Keratinocyte (primary cell): ENCODE results near the gene TBL1XR1. TPM values are rescaled to one million over a fixed set of nuclear protein-coding genes. Genes with fewer than 3 reads are reported as not detected.

Source experiments
- DNase-seq: peaks from one replicate; pipeline ENCODE4 v3.0.0-alpha.2; 2011; ENCODE audit warnings: low read depth, missing footprints, low spot score
- FAIRE-seq: peaks from 2 replicates; lab custom pipeline; 2011; peaks lifted over from hg19 to GRCh38; lab: Jason Lieb, UNC
- H2AFZ ChIP-seq: 2 replicates; pipeline ENCODE4 v1.6.0; 2012; ENCODE audit warnings: low read length, control low read depth, inconsistent platforms; ENCODE audit not compliant: control insufficient read depth
- H3K27ac ChIP-seq: 2 replicates; pipeline ENCODE4 v1.5.1; 2011; ENCODE audit warnings: low read length; ENCODE audit not compliant: control insufficient read depth, insufficient read depth
- H3K27me3 ChIP-seq: 3 replicates; pipeline ENCODE4 v1.6.0; 2011; ENCODE audit warnings: low read length; ENCODE audit not compliant: control insufficient read depth, insufficient read depth; ENCODE audit errors: extremely low read depth
- H3K36me3 ChIP-seq, 2 experiments: 2 replicates in 1 of 2; 3 replicates in 1 of 2; pipeline ENCODE4 v1.5.1; 2011; ENCODE audit warnings: low read length in 2 of 2, mild to moderate bottlenecking in 1 of 2; ENCODE audit not compliant: control insufficient read depth in 2 of 2, insufficient read depth in 2 of 2; ENCODE audit errors: extremely low read depth in 1 of 2
- H3K4me1 ChIP-seq: 3 replicates; pipeline ENCODE4 v1.5.1; 2011; ENCODE audit warnings: low read length; ENCODE audit not compliant: control insufficient read depth, insufficient read depth; ENCODE audit errors: extremely low read depth
- H3K4me2 ChIP-seq: 3 replicates; pipeline ENCODE4 v1.6.0; 2011; ENCODE audit warnings: low read depth, low read length; ENCODE audit not compliant: control insufficient read depth, insufficient read depth; ENCODE audit errors: extremely low read depth
- H3K4me3 ChIP-seq, 3 experiments: fragments of 200-600 bp in 1 of 3; sonication (generic) in 1 of 3; 2 replicates in 2 of 3; 3 replicates in 1 of 3; pipeline ENCODE4 v1.5.1; 2011 to 2016; ENCODE audit warnings: low read length in 3 of 3, mild to moderate bottlenecking in 3 of 3, control low read depth in 2 of 3, inconsistent platforms in 1 of 3, low read depth in 1 of 3, mixed read lengths in 1 of 3, mixed run types in 1 of 3, moderate library complexity in 1 of 3; ENCODE audit not compliant: control insufficient read depth in 2 of 3, insufficient read depth in 2 of 3; ENCODE audit errors: extremely low read depth in 1 of 3
- H3K79me2 ChIP-seq: 2 replicates; pipeline ENCODE4 v1.6.0; 2012; ENCODE audit warnings: low read length; ENCODE audit not compliant: control insufficient read depth, insufficient read depth
- H3K9ac ChIP-seq: 3 replicates; pipeline ENCODE4 v1.6.0; 2011; ENCODE audit warnings: low read length; ENCODE audit not compliant: control insufficient read depth, insufficient read depth; ENCODE audit errors: extremely low read depth
- H3K9me1 ChIP-seq: 3 replicates; pipeline ENCODE4 v1.6.0; 2011; ENCODE audit warnings: low read length; ENCODE audit not compliant: control insufficient read depth, insufficient read depth; ENCODE audit errors: extremely low read depth
- H3K9me3 ChIP-seq: 2 replicates; pipeline ENCODE4 v1.5.1; 2012; ENCODE audit warnings: low read depth, low read length; ENCODE audit not compliant: control insufficient read depth
- H4K20me1 ChIP-seq: 3 replicates; pipeline ENCODE4 v1.6.0; 2011; ENCODE audit warnings: low read length; ENCODE audit not compliant: control insufficient read depth, insufficient read depth; ENCODE audit errors: extremely low read depth
- EZH2 ChIP-seq: IDR thresholded peaks from one replicate; pipeline ENCODE4 v1.6.1; 2012; ENCODE audit warnings: inconsistent platforms, mild to moderate bottlenecking, low read length, moderate library complexity
- dilution Hi-C: fragments of 300-500 bp; cut with MboI; formaldehyde crosslinking; loops from one replicate; pipeline ENCODE4 v1.7.0; 2020; ENCODE audit warnings: low sequenced_read_pairs; ENCODE audit not compliant: extremely low pct_ligation_motif_present
- polyA plus RNA-seq, 5 experiments: library from polyadenylated mRNA; depleted of rRNA in 3 of 5; stranded (reverse) in 3 of 5; stranded (forward) in 1 of 5; unstranded in 1 of 5; fragments of >200 nt; gene quantifications; 1 replicate in 1 of 5; 2 replicates in 3 of 5; 3 replicates in 1 of 5; pipeline versions ENCODE4 v1.2.1 to v1.2.3, GENCODE V29; 2011 to 2012; ENCODE audit warnings: missing spikeins in 2 of 5, low read depth in 1 of 5, low replicate concordance in 1 of 5
- TF ChIP-seq, protein P1 (sequence below), 3 experiments: IDR thresholded peaks in 1 of 3; conservative IDR thresholded peaks in 1 of 3; optimal IDR thresholded peaks in 1 of 3; 2 replicates in 2 of 3; 3 replicates in 1 of 3; pipeline versions ENCODE3 to v1.5.1; 2011; ENCODE audit warnings: low read length in 3 of 3, mild to moderate bottlenecking in 3 of 3, moderate library complexity in 2 of 3, control low read depth in 1 of 3, inconsistent platforms in 1 of 3; ENCODE audit not compliant: insufficient read depth in 2 of 3; ENCODE audit errors: extremely low read depth in 1 of 3

The TBL1XR1 gene
- polyA plus RNA-seq, 1 donor (not counting 4 experiments of a cell fraction or from before 2014, with no cell fraction given), result 169 TPM

- DNase-seq (no peak), FAIRE-seq (no peak)
- TF ChIP-seq, protein P1, sequence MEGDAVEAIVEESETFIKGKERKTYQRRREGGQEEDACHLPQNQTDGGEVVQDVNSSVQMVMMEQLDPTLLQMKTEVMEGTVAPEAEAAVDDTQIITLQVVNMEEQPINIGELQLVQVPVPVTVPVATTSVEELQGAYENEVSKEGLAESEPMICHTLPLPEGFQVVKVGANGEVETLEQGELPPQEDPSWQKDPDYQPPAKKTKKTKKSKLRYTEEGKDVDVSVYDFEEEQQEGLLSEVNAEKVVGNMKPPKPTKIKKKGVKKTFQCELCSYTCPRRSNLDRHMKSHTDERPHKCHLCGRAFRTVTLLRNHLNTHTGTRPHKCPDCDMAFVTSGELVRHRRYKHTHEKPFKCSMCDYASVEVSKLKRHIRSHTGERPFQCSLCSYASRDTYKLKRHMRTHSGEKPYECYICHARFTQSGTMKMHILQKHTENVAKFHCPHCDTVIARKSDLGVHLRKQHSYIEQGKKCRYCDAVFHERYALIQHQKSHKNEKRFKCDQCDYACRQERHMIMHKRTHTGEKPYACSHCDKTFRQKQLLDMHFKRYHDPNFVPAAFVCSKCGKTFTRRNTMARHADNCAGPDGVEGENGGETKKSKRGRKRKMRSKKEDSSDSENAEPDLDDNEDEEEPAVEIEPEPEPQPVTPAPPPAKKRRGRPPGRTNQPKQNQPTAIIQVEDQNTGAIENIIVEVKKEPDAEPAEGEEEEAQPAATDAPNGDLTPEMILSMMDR (optimal IDR thresholded peaks at IDR 0.05 in 1 of 3, IDR thresholded peaks at IDR 0.05 in 1 of 3, conservative IDR thresholded peaks at IDR 0.05 in 1 of 3; ENCODE audit: extremely low read depth in 1 of 3, insufficient read depth in 2 of 3, low read length in 3 of 3), result no peak
- TF ChIP-seq EZH2, result no peak
- Histone ChIP-seq H3K9me3 (no peaks in the 10 kb centered on the region), H3K4me1 (no peaks in the 10 kb centered on the region), H3K9me1 (no peaks in the 10 kb centered on the region), H3K9ac (no peak overlapping the region), H3K4me3 (no peak overlapping the region), H4K20me1 (no peaks in the 10 kb centered on the region), H2AFZ (no peak overlapping the region), H3K4me2 (no peak overlapping the region), H3K79me2 (no peaks in the 10 kb centered on the region), H3K36me3 (no peaks in the 10 kb centered on the region), H3K27me3 (no peaks in the 10 kb centered on the region), H3K27ac (no peak overlapping the region)
- dilution Hi-C loops, result no loop called here
These were observed 31.4 kb upstream of the TBL1XR1 start for GRCh38 chr3:177228601-177229190.

GRCh38 chr3:177224414-177224813 lies 27.1 kb upstream of the TBL1XR1 start:
- no peak overlapping the region for H3K4me3 ChIP-seq
- FAIRE-seq (no peak), DNase-seq (no peak)
- no peaks in the 10 kb centered on the region for H3K79me2 ChIP-seq
- H3K9me1 ChIP-seq, result no peaks in the 10 kb centered on the region
- H3K4me1 ChIP-seq, result no peaks in the 10 kb centered on the region
- H3K4me2 ChIP-seq, result no peak overlapping the region
- H3K27me3 ChIP-seq, result no peaks in the 10 kb centered on the region
- H4K20me1 ChIP-seq, result no peaks in the 10 kb centered on the region
- H3K36me3 ChIP-seq, result no peaks in the 10 kb centered on the region
- H3K9ac ChIP-seq, result no peak overlapping the region
- no peak overlapping the region for H2AFZ ChIP-seq
- H3K27ac ChIP-seq, result no peak overlapping the region
- no peak for TF ChIP-seq EZH2
- TF ChIP-seq, protein P1 (optimal IDR thresholded peaks at IDR 0.05 in 1 of 3, IDR thresholded peaks at IDR 0.05 in 1 of 3, conservative IDR thresholded peaks at IDR 0.05 in 1 of 3; ENCODE audit: extremely low read depth in 1 of 3, insufficient read depth in 2 of 3, low read length in 3 of 3), result no peak
- no peaks in the 10 kb centered on the region for H3K9me3 ChIP-seq
- dilution Hi-C loops, result no loop called here
